ENCODE data around the gene KCNH1. TPM values are rescaled to one million over a fixed set of nuclear protein-coding genes. Genes with fewer than 3 reads are reported as not detected.

The KCNH1 gene
- total RNA-seq, 1 donor from 2014 or later = 10.1 TPM

DNA sequence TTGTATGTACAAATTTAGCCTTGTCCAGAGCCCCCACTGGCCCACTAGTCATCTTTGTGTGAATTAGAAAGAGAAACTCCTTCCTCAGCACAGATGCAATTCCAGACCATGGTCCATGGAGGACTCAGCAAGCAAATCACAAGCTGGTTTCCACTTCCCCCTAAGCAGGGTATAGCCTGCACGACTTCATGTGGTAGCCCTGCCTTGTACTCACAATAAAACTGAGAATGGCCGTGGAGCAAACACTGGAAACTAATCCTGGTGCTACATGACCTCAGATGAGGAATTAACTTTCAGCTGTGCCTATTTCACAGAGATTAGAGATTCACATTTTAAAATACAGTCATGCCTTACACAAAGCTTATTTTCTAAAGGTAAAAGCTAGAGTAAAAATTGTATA is 32.5 kb downstream of the KCNH1 start:
- TF ChIP-seq, protein P1, sequence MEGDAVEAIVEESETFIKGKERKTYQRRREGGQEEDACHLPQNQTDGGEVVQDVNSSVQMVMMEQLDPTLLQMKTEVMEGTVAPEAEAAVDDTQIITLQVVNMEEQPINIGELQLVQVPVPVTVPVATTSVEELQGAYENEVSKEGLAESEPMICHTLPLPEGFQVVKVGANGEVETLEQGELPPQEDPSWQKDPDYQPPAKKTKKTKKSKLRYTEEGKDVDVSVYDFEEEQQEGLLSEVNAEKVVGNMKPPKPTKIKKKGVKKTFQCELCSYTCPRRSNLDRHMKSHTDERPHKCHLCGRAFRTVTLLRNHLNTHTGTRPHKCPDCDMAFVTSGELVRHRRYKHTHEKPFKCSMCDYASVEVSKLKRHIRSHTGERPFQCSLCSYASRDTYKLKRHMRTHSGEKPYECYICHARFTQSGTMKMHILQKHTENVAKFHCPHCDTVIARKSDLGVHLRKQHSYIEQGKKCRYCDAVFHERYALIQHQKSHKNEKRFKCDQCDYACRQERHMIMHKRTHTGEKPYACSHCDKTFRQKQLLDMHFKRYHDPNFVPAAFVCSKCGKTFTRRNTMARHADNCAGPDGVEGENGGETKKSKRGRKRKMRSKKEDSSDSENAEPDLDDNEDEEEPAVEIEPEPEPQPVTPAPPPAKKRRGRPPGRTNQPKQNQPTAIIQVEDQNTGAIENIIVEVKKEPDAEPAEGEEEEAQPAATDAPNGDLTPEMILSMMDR (conservative IDR thresholded peaks at IDR 0.05; ENCODE audit: low read depth, low read length) = no peak

DNA sequence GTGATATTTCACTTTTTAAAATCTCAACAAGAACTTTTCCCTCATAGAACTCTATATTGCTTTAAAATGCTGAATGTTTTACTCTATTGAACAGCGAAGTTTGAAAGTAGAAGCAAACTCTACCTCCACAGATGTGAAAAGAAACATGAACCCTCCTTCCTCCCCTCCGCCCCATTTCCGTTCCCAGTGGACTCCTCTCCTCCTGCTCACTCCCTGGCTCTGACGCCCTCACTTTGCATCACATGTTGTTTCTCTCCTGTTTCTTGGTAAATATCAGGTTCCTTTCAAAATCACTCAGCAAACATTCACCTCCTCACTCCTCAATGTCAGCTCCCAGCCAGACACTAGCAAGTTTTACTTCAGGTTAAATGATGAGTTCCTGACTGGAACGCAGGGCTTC is 34.6 kb downstream of the KCNH1 start:
- DNase-seq (ENCODE audit: low read depth) = no peak
- TF ChIP-seq, protein P1 (conservative IDR thresholded peaks at IDR 0.05; ENCODE audit: low read depth, low read length) = no peak
- no peak overlapping the region for H3K4me3 ChIP-seq (ENCODE audit: low read depth, low read length)

More for the DNA sequence above, 32.5 kb downstream of the KCNH1 start:
- no peak overlapping the region for H3K4me3 ChIP-seq (ENCODE audit: low read depth, low read length)
- DNase-seq (ENCODE audit: low read depth) = no peak

DNA sequence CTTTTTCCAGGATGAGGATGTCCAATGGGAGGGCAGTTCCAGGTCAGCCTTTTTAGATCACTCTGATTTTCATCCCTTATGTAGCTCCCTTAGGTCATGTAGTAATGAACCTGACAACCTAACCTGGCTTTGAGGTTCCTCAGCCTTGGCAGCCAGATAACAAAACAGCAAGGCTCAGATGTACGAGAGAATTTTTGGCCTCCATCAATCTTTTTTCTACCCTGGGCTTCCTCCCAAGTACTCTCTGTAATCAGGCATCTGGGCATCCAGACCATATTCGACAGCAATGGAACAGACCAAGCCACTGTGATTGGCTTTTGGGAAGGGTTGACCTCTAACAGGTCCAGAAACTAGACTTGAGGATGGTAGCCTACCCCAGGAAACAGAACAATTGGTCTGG is 38.6 kb downstream of the KCNH1 start:
- DNase-seq (ENCODE audit: low read depth) = no peak
- TF ChIP-seq, protein P1 (conservative IDR thresholded peaks at IDR 0.05; ENCODE audit: low read depth, low read length) = no peak
- H3K4me3 ChIP-seq (ENCODE audit: low read depth, low read length) = no peak overlapping the region

DNA sequence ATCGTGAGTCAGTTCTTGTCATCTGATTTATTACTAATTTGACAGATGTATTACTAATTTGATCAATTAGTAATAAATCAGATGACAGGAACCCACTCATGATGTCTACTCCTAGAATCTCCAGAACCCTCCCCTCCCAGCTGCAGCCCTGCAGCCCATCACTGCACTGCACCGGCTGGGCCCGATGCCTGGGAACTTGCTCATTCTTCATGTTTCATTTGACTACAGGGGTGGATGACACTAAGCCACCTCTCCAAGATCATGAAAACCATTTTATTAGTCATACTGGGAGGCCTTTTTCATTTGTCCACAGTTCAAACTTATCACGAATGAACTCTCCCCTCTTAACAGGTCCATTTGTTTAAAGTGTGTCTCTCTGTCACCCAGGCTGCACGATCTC is 41.0 kb downstream of the KCNH1 start:
- no peak for DNase-seq (ENCODE audit: low read depth)
- H3K4me3 ChIP-seq (ENCODE audit: low read depth, low read length) = no peak overlapping the region
- TF ChIP-seq, protein P1 (conservative IDR thresholded peaks at IDR 0.05; ENCODE audit: low read depth, low read length) = no peak

DNA sequence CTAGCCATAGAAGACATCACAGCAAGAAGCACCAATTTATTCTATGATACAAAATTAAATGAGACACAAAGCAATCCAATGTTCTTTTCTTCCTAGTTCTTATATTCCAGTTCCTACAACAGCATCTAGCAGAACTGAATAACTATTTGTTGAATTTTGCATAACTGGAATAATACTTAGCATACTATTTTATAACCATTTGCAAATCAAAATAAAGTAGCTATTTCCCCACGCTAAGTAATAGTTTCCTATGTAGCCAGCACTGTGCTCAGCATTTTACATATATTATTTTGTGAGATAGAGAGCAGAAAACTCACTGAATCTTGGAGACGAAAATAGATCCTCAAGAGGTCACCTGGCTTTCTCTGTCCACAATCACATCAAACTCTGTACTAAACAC is 42.1 kb downstream of the KCNH1 start:
- H3K4me3 ChIP-seq (ENCODE audit: low read depth, low read length) = no peak overlapping the region
- TF ChIP-seq, protein P1 (conservative IDR thresholded peaks at IDR 0.05; ENCODE audit: low read depth, low read length) = no peak
- no peak for DNase-seq (ENCODE audit: low read depth)

DNA sequence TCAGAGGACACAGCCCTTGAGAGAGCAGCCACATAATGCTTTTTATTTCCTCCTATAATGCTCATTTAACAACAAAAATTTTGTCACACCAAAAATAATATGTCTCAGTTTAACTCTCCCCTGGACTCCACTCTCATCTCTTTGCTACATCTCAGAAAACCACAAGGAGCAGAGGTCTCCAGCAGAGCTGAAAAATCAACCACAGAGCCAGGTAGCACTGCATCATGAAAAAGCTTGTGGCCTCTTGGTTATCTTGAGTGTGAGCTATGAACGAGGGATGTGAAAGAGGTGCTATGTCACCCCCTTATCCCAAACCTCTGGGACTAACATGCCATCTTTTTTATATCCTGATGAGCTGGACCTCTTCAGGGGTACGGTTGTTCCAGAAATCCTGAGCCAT is 44.4 kb downstream of the KCNH1 start:
- H3K4me3 ChIP-seq (ENCODE audit: low read depth, low read length) = no peak overlapping the region
- DNase-seq (ENCODE audit: low read depth) = no peak
- TF ChIP-seq, protein P1 (conservative IDR thresholded peaks at IDR 0.05; ENCODE audit: low read depth, low read length) = no peak

DNA sequence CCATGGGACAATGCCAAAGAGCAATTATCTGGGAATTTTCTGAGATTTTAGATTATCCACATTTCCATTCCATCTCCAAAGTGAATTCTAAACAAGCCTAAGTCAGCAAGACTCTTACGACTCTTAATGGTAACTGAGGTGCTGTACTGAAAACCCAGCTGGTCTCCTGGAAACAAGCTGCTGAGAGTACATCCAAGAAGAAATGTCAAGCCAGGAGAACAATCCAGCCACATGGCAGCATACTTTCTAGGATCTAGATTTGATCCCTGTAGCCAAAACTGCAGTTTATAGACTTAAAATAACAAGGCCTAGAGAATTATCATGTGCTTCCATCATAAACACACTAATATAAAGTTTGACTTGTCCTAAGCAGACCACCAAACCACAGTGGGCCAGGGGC is 45.8 kb downstream of the KCNH1 start:
- H3K4me3 ChIP-seq (ENCODE audit: low read depth, low read length) = no peak overlapping the region
- no peak for DNase-seq (ENCODE audit: low read depth)
- TF ChIP-seq, protein P1 (conservative IDR thresholded peaks at IDR 0.05; ENCODE audit: low read depth, low read length) = no peak

Data from epithelial cell of proximal tubule (primary cell).